GM18861 (cell line): ENCODE measurements around the gene CTNNA1.

Experiments used
- ATAC-seq: cut with Tn5 transposase; IDR thresholded peaks from one replicate; pipeline ENCODE4 v1.9.1; 2021; ENCODE audit not compliant: unreplicated experiment

CTNNA1 gene

DNA sequence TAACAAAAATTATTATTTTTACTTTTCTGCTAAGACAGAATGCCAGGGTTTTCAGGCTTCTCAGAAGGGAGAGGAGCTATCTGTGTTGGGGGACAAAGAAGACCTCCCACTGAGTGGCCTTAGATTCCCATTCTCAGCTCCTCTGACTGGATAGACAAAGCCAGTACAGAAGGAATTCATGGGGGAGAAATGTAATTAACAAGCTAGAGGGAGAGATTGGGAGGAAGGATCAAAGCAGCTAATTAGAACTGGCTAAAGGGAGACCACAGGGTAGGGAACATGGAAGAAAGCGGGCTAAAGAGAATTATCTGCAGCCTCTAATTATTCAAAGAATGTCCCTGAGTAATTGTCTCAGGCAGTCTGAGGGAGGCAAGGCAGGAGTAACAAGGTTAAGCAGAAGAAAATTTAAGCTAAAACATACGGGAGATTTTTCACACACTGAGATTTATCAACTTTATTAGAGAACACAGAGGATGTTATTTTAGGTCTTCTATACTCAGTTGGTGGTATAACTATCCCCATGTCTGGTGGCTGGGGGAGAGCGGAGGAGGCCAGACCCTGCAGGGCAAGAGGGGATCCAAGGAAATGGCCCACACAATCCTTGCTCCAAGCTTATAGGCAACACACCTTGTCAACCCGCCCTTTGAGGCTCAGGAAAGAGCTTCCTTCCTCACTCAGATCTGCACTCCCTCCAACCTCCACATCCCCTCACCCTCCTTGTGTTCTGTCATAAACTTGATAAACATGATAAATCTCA, 209.6 kb downstream of the CTNNA1 start:
- no peak for ATAC-seq

DNA sequence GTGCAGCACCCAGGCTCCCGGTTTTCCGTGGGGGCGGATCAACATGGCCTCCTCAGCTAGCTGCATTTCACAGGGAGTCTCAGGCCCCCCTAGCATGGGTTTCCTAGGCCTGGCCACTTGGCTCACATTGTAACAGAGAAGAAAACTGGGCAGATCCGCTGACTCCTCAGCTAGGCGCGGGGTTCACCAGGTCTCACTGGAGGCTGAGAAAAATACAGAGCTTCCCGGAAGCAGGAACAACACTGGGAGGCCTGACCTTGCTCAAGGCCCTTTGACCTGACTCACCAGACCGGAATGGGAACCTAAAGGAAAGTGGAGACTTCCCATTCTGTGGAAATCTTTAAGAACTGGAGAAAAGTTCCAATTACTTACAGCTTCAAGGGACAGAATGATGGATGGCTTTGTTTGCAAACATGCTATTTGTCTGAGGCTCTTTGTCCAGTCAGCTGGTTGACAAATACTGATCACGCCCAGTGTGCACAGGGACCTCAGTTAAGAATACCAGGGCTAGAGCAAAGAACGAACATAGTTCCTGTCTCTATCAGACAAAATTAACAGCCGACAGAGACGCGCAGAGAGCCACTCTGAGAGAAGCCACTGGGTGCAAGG, 210.6 kb downstream of the CTNNA1 start:
- no peak for ATAC-seq

DNA sequence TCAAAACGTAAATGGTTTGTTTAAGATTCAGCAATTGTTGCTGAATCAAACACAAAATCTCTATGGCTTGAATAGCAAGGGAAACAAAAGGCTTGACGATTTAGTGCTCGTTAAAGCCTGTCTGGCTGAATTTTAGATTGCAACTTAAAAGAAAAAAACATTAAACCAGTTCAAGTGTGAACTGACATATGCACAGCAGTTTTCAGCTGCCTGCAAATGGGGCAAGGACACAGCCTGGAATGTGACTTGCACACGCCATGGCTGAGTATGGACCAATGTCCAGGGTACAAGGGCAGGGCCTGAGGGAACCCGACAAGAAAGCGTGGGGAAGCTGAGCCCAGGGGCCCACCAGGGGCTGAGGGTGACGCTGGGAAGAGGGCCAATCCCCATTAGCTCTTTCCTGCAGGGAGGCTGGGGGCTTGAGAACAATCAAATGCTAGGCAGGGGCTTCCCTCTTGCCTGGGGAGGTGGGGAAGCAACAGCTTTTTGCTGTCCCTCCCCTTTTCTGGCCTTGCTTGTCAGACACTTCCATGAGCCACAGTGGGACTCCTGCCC, 211.5 kb downstream of the CTNNA1 start:
- no peak for ATAC-seq

DNA sequence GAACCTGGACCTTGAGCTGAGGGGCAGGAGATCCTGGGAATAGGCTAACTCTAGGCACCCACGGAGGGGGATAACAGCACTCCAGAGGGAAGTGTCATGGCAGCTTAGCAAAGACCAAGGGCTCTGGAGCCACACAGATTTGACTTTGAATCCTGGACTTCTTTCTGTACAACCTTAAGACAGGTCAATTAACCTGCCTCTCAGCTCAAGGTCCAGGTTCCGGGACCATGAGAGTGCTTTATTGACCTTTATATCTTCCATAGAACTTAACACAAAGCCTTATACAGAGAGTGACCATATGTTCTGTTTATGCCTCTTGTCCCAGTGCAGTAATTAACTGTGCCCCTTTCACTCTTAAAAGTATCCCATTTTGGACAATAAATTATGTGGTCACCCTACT, 212.4 kb downstream of the CTNNA1 start:
- ATAC-seq = no peak

DNA sequence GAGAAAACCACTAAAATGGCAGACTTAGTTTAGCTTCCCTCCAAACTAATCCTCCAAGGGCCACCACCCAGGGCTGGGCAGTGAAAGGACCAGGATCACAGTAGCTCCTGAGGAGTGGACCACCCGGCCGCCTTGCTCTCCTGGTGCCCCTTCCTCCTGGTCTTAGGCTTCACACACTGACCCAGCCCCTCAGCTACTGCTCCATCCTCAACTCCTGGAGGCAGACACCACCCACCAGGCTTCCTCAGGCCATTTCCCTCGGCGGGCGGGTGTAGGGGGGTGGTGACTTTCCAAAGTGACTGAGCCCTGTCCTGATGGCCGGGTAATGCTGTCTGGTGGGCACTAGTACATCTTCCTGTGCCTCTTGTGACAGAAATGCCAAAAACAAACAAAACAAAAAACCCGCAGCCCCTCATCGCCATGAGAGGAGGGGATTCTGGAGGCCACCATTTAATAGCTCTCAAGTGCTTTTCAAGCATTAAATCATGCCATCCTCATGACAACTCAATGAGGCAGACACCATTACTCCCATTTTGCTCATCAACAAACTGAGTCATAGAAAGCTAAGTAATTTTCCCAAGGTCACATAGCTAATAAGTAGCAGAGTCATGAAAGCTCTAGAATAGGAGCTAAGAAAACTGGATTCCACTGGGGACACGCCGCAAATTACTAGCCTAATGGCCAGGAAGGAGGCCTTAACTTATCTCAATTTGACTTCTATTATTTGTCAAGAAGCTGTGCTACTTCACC, 213.2 kb downstream of the CTNNA1 start:
- no peak for ATAC-seq

DNA sequence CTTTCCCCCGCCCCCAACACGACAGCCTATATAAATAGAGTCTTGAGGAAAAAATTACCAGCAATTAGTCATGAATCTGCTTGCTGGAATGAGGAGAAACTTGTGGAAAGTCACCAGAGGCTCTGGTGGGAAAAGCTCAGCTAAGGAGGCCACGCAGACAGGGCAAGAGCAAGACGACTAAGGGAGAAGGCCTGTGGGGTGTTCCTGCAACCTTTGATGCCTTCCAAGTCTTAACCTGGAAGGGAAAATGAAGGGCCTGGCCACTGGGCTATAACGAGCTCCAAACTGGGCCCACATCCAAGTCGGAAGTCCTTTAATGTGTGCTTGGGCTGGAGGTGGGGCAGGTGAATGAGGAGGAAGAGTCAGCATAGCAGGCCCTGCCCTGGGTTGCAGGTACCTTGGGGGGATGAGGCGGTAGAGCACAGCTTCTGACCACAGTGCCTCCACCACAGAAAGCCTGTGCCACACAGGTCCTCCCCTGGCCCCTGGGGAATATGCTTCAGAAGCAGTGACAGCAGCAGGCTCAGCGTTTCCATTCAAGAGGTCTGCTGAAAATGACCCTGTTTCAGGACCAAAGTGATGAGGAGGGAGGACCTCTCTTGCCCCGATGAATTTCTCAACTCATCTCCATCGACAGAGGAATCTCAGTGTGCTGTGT, 214.7 kb downstream of the CTNNA1 start:
- no peak for ATAC-seq

DNA sequence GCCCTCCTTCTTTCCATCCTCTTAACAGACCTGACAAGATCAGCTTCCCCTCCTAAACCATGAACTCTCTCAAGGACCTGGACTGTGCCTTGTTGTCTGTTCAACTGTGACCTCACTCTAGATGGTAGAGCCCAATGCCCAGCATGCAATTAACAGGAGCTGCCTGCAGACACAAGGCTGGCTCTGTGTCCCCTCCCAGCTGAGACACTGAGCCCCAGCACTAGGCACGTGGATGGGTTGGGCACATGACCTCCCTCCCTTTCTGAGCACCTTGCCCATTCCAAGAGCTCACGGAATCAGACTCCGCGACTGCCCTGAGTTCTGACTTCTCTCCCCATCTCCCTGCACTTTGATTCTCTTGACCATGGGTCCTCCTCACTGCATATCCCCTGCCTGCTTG, 215.4 kb downstream of the CTNNA1 start:
- no peak for ATAC-seq

DNA sequence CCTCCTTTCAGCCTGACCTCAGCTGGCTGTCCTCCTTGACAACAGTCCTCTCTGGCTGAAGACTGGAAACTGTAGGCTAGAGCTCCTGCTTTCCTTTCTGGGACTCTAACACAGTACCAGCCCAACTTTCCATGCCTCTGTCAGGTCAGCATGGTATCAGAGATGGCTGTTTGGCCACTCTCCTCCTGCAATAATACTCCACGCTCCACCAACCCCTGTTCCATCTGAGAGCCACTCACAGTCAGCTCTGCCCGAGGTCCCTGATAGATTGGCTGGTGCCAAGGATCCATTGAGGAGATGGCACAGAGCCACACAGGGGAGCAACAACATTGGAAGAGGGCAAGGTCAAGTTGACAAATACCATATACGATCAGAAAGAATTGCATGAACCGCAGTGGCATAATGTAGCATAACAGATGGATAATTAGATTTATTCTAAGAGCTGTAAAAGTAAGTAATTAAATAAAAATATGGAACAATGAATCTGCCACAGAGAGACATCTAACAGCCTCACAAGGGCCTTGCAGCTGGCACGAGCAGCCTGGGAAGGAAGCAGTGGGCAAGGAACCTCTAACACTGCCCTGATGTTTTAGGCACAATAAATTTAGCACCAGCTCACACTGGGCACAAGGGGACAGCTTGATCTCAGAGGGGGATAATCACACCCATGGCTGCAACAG, 216.2 kb downstream of the CTNNA1 start:
- ATAC-seq = no peak

DNA sequence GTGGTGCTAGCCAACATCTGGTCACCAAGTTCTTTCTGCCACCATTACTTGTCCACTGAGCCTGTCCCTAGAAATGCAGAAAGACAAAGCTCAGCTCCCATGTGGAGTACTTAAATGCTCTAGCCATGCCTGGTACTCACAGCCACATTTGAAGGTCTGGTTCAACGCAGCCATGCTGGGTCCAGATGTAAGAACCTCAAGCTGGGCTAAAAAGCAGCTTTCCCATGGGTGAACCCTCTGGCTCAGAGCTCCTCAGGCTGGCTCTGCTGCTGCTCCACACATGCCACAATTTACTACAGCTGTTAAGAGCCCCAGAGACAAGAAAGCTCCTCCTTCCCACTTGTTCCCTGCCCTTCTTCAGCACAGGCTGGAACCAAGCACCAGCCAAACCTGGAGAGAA, 219.0 kb downstream of the CTNNA1 start:
- ATAC-seq = no peak

DNA sequence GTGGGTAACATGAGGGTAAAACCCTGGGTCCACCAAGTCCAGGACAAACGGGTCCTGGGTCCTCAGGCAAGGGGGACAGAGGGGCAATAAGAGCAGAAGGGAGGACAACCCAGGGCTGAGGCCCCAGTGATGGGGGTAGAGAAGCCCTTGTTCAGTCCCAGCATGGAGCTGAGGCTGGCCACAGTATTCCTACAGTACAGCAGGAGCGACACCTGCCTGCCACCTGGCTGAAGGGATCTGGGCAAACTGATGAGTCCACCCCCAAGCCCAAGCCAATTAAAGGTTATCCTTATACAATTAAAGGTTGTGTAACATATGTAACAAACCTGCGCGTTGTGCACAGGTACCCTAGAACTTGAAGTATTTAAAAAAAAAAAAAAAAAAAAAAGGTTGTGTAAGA, 219.6 kb downstream of the CTNNA1 start:
- no peak for ATAC-seq

DNA sequence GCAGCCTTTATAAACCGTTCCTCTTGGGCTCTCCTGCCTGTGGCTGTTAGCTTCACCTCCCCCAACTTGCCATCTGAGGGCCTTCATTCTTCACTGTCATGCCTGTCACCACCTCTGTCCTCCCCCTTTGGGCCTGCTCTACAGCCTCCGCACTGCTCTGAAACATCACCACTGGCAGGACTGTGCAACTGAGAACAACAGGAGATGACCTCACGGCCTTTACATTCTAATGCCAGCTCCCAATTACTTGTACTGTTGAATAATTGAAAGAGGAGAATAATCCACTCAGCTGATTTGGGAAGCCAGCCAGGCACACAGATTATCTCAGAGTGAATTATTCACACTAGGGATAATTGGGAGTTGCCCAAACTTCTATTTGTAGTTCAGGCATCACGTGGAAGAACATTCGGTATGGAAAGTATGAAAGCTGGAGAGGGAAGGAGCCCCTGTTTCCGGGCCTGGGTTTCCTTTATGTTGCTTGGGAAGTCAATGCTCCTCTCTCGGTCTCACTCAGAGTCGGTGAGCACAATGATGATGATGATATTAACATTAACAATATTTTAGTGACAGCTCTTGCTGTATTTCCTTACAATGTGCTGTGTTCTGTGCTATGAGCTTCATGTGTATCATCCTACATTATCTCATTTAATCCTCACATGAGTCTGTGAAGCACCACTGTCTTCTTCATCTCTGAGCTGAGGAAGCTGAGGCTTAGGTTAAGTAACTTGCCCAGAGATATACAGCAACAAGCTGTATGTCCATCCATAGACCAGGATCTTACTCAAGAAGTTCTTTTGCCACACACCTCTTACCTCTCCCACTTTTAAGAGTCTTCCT, 221.2 kb downstream of the CTNNA1 start:
- no peak for ATAC-seq

DNA sequence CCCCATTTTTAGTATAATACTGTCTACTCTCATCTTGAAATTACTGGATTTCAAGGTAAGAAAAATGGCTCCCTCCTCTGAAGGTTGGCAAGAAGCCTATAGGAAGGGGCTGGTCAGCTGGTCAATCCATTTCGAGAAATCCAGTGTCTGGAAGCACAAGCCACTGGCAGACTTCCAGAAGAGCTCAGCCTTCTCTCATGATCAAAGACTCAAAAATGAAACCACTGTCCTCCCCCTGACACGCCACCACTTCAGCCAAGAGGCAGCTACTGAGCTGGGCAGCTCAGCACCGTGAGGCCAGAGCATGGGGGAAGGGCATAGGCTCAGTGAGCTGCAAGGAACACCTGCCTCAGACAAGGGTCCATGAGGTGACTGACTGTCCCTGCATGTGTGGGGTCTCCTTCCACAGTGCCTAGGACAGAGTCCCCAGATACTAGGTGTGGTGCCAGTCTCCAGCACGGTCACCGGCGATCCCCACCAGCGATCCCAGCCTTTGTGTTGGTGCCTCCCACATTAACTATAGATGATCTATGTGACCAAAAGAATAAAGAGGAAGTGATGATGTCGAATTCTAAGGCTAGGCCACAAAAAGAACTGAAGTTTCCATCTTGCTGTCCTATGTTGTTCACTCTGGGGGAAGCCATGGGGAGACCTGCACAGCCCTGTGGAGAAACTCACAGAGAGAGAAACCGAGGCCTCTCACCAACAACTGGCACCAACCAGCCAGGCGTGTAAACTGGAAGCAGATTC, 222.0 kb downstream of the CTNNA1 start:
- ATAC-seq = no peak

DNA sequence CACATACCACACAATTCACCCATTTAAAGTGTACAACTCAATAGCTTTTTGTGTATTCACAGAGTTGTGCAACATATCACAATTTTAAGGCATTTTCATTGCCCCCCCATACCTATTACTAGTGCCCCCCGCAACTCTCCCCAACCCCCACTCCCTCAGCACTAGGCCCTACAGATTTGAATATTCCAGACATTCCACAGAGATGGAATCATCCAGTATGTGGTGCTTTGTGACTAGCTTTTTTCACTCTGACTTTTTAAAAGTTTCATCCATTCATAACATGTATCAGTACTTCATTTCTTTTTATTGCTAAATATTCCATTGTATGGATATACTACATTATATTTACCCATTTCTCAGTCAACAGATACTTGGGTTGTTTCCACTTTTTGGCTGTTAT, 224.9 kb downstream of the CTNNA1 start:
- ATAC-seq = no peak

DNA sequence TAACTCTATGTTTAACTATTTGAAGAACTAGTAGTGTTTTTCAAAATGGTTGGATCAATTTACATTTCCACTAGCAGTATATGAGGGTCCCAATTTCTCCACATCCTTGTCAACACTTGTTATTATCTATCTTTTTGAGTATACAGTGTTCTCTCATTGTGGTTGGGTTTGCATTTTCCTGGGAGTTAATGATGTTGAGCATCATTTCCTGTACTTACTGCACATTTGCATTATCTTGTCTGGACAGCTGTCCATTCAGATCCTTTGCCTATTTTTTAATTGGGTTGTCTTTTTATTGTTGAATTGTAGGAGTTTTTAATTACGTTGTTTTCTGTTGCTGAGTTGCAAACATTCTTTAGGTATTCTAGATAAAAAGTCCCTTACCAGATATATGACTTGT, 225.4 kb downstream of the CTNNA1 start:
- ATAC-seq = no peak

DNA sequence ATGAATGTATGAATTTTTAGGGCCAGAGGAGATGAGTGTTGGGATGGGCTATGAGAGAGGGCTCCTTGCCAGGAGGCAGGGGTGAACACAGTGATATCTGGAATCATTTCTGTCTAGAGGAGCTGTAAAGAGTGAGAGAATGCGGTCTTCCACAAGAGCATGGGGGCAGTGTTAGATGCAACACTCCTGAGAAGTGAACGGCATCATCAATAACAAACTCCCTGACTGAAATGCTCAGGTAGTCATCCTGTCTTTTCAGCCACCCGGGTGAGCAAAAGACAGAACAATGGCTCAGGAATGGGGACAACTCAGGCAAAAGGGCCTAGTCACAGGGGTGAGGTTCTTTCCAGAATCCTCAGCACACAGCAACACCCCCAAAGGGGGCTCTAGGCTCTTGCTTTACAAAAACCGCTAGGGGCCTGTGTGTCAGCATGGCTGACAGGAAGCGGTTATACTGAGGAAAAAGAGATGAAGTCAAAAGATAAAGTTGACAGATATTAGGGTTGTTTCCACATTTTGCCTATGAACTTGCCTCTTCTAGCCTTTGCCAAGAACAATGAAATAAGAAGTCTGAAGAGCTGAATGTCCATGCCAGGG, 226.6 kb downstream of the CTNNA1 start:
- ATAC-seq = no peak

DNA sequence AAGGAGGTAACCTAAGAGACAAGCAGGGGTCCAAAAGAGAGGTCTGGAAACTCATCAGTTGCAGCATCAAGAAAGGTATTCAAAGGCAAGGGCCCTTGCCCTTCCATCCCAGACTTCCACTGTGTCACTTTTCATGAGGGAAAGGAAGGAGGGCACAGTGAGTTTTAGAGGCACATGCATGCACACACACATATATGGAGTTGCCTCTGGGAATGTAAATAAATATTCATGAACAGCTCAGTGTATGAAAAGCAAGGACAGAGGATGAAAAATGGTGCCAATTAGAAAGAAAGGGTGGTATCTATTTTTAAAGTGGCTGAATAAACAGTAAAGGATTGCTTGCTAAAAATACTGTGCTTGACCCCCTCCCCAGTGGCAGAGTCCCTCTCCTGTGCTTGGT, 227.2 kb downstream of the CTNNA1 start:
- ATAC-seq = no peak

DNA sequence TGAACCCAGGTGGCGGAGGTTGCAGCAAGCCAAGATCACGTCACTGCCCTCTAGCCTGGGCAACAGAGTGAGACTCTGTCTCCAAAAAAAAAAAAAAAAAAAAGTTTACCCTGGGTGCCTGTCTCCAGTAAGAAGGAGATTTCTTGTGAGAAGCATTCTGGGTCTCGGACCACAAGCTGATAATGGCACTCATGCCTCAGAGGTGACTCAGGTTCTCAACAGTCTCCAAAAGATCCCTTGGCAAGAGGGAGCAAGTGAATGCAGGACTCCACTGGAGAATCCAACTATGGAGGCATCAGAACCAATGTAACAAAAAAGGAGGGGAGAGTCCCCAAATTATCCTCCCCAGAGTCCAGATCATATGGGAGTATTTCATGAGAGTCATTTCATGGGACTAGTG, 227.9 kb downstream of the CTNNA1 start:
- no peak for ATAC-seq

DNA sequence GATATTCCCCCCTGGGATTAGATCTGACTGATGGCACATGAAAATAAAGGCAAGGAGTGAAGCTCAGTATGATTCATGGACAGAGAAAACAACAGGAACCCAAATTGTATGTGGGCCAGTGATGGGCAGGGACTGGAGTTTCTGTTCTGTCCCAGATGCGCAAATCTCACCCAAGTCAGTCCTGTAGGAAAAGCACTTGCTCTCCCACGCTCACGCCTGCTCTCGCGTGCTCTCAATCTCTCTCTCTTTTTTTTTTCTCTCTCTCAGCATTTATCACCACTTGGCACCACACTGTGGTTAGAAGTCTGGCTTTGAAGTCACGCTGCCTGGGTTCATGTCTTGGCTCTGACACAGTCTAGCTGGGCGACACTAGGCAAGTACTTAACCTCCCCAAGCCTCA, 228.4 kb downstream of the CTNNA1 start:
- ATAC-seq = no peak

DNA sequence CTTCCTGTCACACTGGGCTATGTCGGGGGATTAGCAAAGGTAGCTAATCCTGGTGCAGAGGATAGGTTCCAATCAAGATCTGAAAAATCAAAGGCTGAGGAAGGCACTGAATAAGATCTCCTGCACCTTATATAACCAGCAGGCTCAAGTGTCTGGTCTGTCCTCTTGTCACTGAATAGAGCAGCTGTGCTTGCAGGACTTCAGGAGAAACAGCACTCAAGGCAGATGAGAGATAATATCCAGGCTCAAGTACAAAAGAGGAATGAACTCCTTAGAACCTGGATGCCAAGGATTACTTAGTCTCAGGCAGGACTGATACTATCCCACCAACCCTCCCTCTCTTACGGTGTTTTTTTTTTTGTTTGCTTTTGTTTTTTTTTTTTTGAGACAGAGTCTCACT, 230.8 kb downstream of the CTNNA1 start:
- no peak for ATAC-seq
